ENCODE data around the gene GGCT. TPM values are rescaled to one million over a fixed set of nuclear protein-coding genes. Genes with fewer than 3 reads are reported as not detected.

GGCT gene
- total RNA-seq, 2 experiments from 2014 or later, result 78.6 to 78.7 TPM

GRCh38 chr7:30514177-30514576 is 9.5 kb upstream of the GGCT start:
- no peak for DNase-seq
- no peak for TF ChIP-seq CTCF (IDR thresholded peaks at IDR 0.05)
- ChIA-PET POLR2A (no interaction called here), CTCF (no interaction called here)
- no peaks in the 10 kb centered on the region for H3K9me3 Mint-ChIP-seq
- no peak for ATAC-seq
- peaks cover 3% of the 10 kb centered on the region for H3K4me1 Mint-ChIP-seq (ENCODE audit: low read depth)
- H3K27me3 Mint-ChIP-seq, result no peaks in the 10 kb centered on the region
- H3K36me3 Mint-ChIP-seq (ENCODE audit: low read depth), result no peaks in the 10 kb centered on the region
- H3K4me3 Mint-ChIP-seq, result no peak overlapping the region
- intact Hi-C loops (cut with micrococcal nuclease), result no loop called here
- H3K27ac Mint-ChIP-seq, result no peak overlapping the region

- intact Hi-C loops (cut with micrococcal nuclease), result no loop called here
- H3K4me3 Mint-ChIP-seq, result no peak overlapping the region
- H3K4me1 Mint-ChIP-seq (ENCODE audit: low read depth), result peaks cover 3% of the 10 kb centered on the region
- DNase-seq (no peak), ATAC-seq (no peak)
- no peaks in the 10 kb centered on the region for H3K9me3 Mint-ChIP-seq
- POLR2A ChIA-PET, result no interaction called here
- no peak overlapping the region for H3K27ac Mint-ChIP-seq
- CTCF ChIA-PET, result interaction anchor here (0.6 to 1.7 kb wide), 3 partner anchors 49 to 237 kb away, joined by 3 to 6 read pairs (median 5); no protein-coding TSS in a partner anchor
- no peaks in the 10 kb centered on the region for H3K27me3 Mint-ChIP-seq
- no peak for TF ChIP-seq CTCF (IDR thresholded peaks at IDR 0.05)
- no peaks in the 10 kb centered on the region for H3K36me3 Mint-ChIP-seq (ENCODE audit: low read depth)
Observed at GRCh38 chr7:30513762-30514161, 9.1 kb upstream of the GGCT start.

- Mint-ChIP-seq H3K9me3 (no peaks in the 10 kb centered on the region), H3K27ac (no peak overlapping the region), H3K4me3 (no peak overlapping the region), H3K27me3 (no peaks in the 10 kb centered on the region), H3K4me1 (ENCODE audit: low read depth) (peaks cover 3% of the 10 kb centered on the region), H3K36me3 (ENCODE audit: low read depth) (no peaks in the 10 kb centered on the region)
- CTCF ChIA-PET, result interaction anchor here (0.6 to 2.8 kb wide), 6 partner anchors 22 to 236 kb away, joined by 5 to 31 read pairs (median 6); no protein-coding TSS in a partner anchor
- ATAC-seq (no peak), DNase-seq (no peak)
- intact Hi-C loops (cut with micrococcal nuclease), result no loop called here
- POLR2A ChIA-PET, result interaction anchor here (0.7 kb wide), 1 partner anchor 82 kb away, joined by 3 read pairs; no protein-coding TSS in a partner anchor
- no peak for TF ChIP-seq CTCF (IDR thresholded peaks at IDR 0.05)
Observed at GRCh38 chr7:30511973-30512662, 7.5 kb upstream of the GGCT start.

GRCh38 chr7:30511494-30511893 is 6.9 kb upstream of the GGCT start:
- DNase-seq, result no peak
- Mint-ChIP-seq H3K9me3 (no peaks in the 10 kb centered on the region), H3K36me3 (ENCODE audit: low read depth) (no peaks in the 10 kb centered on the region), H3K4me3 (no peak overlapping the region), H3K27ac (no peak overlapping the region), H3K4me1 (ENCODE audit: low read depth) (no peaks in the 10 kb centered on the region), H3K27me3 (no peaks in the 10 kb centered on the region)
- TF ChIP-seq CTCF (IDR thresholded peaks at IDR 0.05), result no peak
- ATAC-seq, result no peak
- POLR2A ChIA-PET, result no interaction called here
- intact Hi-C loops (cut with micrococcal nuclease), result no loop called here
- CTCF ChIA-PET, result interaction anchor here (0.7 to 2.8 kb wide), 10 partner anchors 10 to 236 kb away, joined by 3 to 31 read pairs (median 6); no protein-coding TSS in a partner anchor
